ENCODE results near the gene IQUB.

GRCh38 chr7:123424463-123424862, 109.9 kb downstream of the IQUB start:
- no peak for TF ChIP-seq CTCF (conservative IDR thresholded peaks at IDR 0.05; ENCODE audit: low read length)
- TF ChIP-seq EZH2phosphoT487 (IDR thresholded peaks at IDR 0.05; ENCODE audit: borderline replicate concordance), result no peak
